Keratinocyte (primary cell): ENCODE measurements around the gene DAP3. TPM values are rescaled to one million over a fixed set of nuclear protein-coding genes. Genes with fewer than 3 reads are reported as not detected.
A peak's percentile ranks its signal among the peaks of the same experiment; 100 is the strongest.
"Not testable (repeated sequence)": the region's sequence is repeated elsewhere in the genome, so short reads cannot be mapped to it uniquely, and the experiment has no call there.

Source experiments
- DNase-seq: peaks from one replicate; pipeline ENCODE4 v3.0.0-alpha.2; 2011; ENCODE audit warnings: low read depth, missing footprints, low spot score
- FAIRE-seq: peaks from 2 replicates; lab custom pipeline; 2011; peaks lifted over from hg19 to GRCh38; lab: Jason Lieb, UNC
- H2AFZ ChIP-seq: 2 replicates; pipeline ENCODE4 v1.6.0; 2012; ENCODE audit warnings: low read length, control low read depth, inconsistent platforms; ENCODE audit not compliant: control insufficient read depth
- H3K27ac ChIP-seq: 2 replicates; pipeline ENCODE4 v1.5.1; 2011; ENCODE audit warnings: low read length; ENCODE audit not compliant: control insufficient read depth, insufficient read depth
- H3K27me3 ChIP-seq: 3 replicates; pipeline ENCODE4 v1.6.0; 2011; ENCODE audit warnings: low read length; ENCODE audit not compliant: control insufficient read depth, insufficient read depth; ENCODE audit errors: extremely low read depth
- H3K36me3 ChIP-seq, 2 experiments: 2 replicates in 1 of 2; 3 replicates in 1 of 2; pipeline ENCODE4 v1.5.1; 2011; ENCODE audit warnings: low read length in 2 of 2, mild to moderate bottlenecking in 1 of 2; ENCODE audit not compliant: control insufficient read depth in 2 of 2, insufficient read depth in 2 of 2; ENCODE audit errors: extremely low read depth in 1 of 2
- H3K4me1 ChIP-seq: 3 replicates; pipeline ENCODE4 v1.5.1; 2011; ENCODE audit warnings: low read length; ENCODE audit not compliant: control insufficient read depth, insufficient read depth; ENCODE audit errors: extremely low read depth
- H3K4me2 ChIP-seq: 3 replicates; pipeline ENCODE4 v1.6.0; 2011; ENCODE audit warnings: low read depth, low read length; ENCODE audit not compliant: control insufficient read depth, insufficient read depth; ENCODE audit errors: extremely low read depth
- H3K4me3 ChIP-seq, 3 experiments: fragments of 200-600 bp in 1 of 3; sonication (generic) in 1 of 3; 2 replicates in 2 of 3; 3 replicates in 1 of 3; pipeline ENCODE4 v1.5.1; 2011 to 2016; ENCODE audit warnings: low read length in 3 of 3, mild to moderate bottlenecking in 3 of 3, control low read depth in 2 of 3, inconsistent platforms in 1 of 3, low read depth in 1 of 3, mixed read lengths in 1 of 3, mixed run types in 1 of 3, moderate library complexity in 1 of 3; ENCODE audit not compliant: control insufficient read depth in 2 of 3, insufficient read depth in 2 of 3; ENCODE audit errors: extremely low read depth in 1 of 3
- H3K79me2 ChIP-seq: 2 replicates; pipeline ENCODE4 v1.6.0; 2012; ENCODE audit warnings: low read length; ENCODE audit not compliant: control insufficient read depth, insufficient read depth
- H3K9ac ChIP-seq: 3 replicates; pipeline ENCODE4 v1.6.0; 2011; ENCODE audit warnings: low read length; ENCODE audit not compliant: control insufficient read depth, insufficient read depth; ENCODE audit errors: extremely low read depth
- H3K9me1 ChIP-seq: 3 replicates; pipeline ENCODE4 v1.6.0; 2011; ENCODE audit warnings: low read length; ENCODE audit not compliant: control insufficient read depth, insufficient read depth; ENCODE audit errors: extremely low read depth
- H3K9me3 ChIP-seq: 2 replicates; pipeline ENCODE4 v1.5.1; 2012; ENCODE audit warnings: low read depth, low read length; ENCODE audit not compliant: control insufficient read depth
- H4K20me1 ChIP-seq: 3 replicates; pipeline ENCODE4 v1.6.0; 2011; ENCODE audit warnings: low read length; ENCODE audit not compliant: control insufficient read depth, insufficient read depth; ENCODE audit errors: extremely low read depth
- EZH2 ChIP-seq: IDR thresholded peaks from one replicate; pipeline ENCODE4 v1.6.1; 2012; ENCODE audit warnings: inconsistent platforms, mild to moderate bottlenecking, low read length, moderate library complexity
- dilution Hi-C: fragments of 300-500 bp; cut with MboI; formaldehyde crosslinking; loops from one replicate; pipeline ENCODE4 v1.7.0; 2020; ENCODE audit warnings: low sequenced_read_pairs; ENCODE audit not compliant: extremely low pct_ligation_motif_present
- polyA plus RNA-seq, 5 experiments: library from polyadenylated mRNA; depleted of rRNA in 3 of 5; stranded (reverse) in 3 of 5; stranded (forward) in 1 of 5; unstranded in 1 of 5; fragments of >200 nt; gene quantifications; 1 replicate in 1 of 5; 2 replicates in 3 of 5; 3 replicates in 1 of 5; pipeline versions ENCODE4 v1.2.1 to v1.2.3, GENCODE V29; 2011 to 2012; ENCODE audit warnings: missing spikeins in 2 of 5, low read depth in 1 of 5, low replicate concordance in 1 of 5
- TF ChIP-seq, protein P1 (sequence below), 3 experiments: IDR thresholded peaks in 1 of 3; conservative IDR thresholded peaks in 1 of 3; optimal IDR thresholded peaks in 1 of 3; 2 replicates in 2 of 3; 3 replicates in 1 of 3; pipeline versions ENCODE3 to v1.5.1; 2011; ENCODE audit warnings: low read length in 3 of 3, mild to moderate bottlenecking in 3 of 3, moderate library complexity in 2 of 3, control low read depth in 1 of 3, inconsistent platforms in 1 of 3; ENCODE audit not compliant: insufficient read depth in 2 of 3; ENCODE audit errors: extremely low read depth in 1 of 3

DAP3 gene
- polyA plus RNA-seq, 1 donor (not counting 4 experiments of a cell fraction or from before 2014, with no cell fraction given), result 203 TPM

DNA sequence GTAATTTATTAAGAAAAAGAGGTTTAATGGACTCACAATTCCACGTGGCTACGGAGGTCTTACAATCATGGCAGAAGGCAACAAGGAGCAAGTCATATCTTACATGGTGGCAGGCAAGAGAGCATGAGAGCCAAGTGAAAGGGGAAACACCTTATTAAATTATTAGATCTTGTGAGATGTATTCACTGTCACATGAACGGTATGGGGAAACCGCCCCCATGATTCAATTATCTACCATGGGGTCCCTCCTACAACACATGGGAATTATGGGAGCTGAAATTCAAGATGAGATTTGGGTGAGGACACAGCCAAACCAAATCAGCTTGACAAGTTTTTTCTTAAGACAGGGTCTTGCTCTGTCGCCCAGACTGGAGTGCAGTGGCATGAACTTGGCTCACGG, 14.3 kb downstream of the DAP3 start:
- TF ChIP-seq, protein P1, sequence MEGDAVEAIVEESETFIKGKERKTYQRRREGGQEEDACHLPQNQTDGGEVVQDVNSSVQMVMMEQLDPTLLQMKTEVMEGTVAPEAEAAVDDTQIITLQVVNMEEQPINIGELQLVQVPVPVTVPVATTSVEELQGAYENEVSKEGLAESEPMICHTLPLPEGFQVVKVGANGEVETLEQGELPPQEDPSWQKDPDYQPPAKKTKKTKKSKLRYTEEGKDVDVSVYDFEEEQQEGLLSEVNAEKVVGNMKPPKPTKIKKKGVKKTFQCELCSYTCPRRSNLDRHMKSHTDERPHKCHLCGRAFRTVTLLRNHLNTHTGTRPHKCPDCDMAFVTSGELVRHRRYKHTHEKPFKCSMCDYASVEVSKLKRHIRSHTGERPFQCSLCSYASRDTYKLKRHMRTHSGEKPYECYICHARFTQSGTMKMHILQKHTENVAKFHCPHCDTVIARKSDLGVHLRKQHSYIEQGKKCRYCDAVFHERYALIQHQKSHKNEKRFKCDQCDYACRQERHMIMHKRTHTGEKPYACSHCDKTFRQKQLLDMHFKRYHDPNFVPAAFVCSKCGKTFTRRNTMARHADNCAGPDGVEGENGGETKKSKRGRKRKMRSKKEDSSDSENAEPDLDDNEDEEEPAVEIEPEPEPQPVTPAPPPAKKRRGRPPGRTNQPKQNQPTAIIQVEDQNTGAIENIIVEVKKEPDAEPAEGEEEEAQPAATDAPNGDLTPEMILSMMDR (optimal IDR thresholded peaks at IDR 0.05 in 1 of 3, IDR thresholded peaks at IDR 0.05 in 1 of 3, conservative IDR thresholded peaks at IDR 0.05 in 1 of 3; ENCODE audit: extremely low read depth in 1 of 3, insufficient read depth in 2 of 3, low read length in 3 of 3), result no peak
- dilution Hi-C loops, result no loop called here
- peaks cover 7% of the 10 kb centered on the region for H4K20me1 ChIP-seq
- H3K4me1 ChIP-seq, result peaks cover 17% of the 10 kb centered on the region
- H3K27ac ChIP-seq, result no peak overlapping the region
- H3K4me2 ChIP-seq, result no peak overlapping the region
- FAIRE-seq (no peak), DNase-seq (no peak)
- no peak overlapping the region for H2AFZ ChIP-seq
- peaks cover 5% of the 10 kb centered on the region for H3K9me1 ChIP-seq
- no peak overlapping the region for H3K9ac ChIP-seq
- no peaks in the 10 kb centered on the region for H3K9me3 ChIP-seq
- no peak overlapping the region for H3K4me3 ChIP-seq
- peaks cover 74% of the 10 kb centered on the region for H3K79me2 ChIP-seq
- no peaks in the 10 kb centered on the region for H3K27me3 ChIP-seq
- H3K36me3 ChIP-seq, result no peaks in the 10 kb centered on the region

DNA sequence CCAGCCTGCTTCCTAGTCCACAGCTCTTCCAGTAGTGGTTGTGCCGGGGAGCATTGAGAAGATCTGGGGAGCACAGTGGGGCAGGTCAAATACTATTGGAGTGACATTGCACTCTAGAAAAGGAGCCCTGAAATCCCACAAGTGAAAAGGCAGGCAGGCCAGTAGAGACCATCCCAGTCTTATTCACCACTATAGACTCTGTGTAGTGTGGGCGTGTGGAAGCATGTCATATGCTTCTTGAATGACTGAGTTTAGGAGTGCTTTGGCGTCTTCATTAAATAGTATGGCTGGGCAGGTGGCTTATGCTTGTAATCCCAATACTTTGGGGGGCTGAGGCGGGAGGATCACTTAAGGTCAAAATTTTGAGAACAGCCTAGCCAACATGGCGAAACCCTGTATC, 15.5 kb downstream of the DAP3 start:
- H3K9me3 ChIP-seq, H3K27ac ChIP-seq, H2AFZ ChIP-seq, H3K36me3 ChIP-seq, dilution Hi-C loops, DNase-seq, H3K27me3 ChIP-seq, H3K4me2 ChIP-seq, H4K20me1 ChIP-seq, H3K9ac ChIP-seq, H3K4me3 ChIP-seq, H3K9me1 ChIP-seq: not testable (repeated sequence)
- Histone ChIP-seq H3K79me2 (peaks cover 74% of the 10 kb centered on the region), H3K4me1 (peaks cover 17% of the 10 kb centered on the region)
- FAIRE-seq, result peak; percentile 78

DNA sequence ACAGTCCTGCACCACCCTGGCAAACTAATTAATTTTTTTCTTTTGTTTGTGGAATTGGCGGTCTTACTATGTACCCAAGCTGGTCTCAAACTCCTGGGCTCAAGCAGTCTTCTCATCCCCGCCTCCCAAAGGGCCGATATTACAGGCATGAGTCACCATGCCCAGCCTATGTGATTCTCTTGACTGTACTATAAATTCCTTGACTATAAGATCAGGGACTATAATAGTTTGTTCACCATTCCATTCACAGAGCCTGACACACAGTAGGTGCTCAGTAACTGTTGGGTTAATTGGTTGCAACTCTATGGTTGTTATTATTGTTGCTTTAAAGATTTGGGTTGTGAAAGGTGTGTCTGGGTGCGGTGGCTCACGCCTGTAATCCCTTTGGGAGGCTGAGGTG, 17.2 kb downstream of the DAP3 start:
- Histone ChIP-seq H3K4me2 (no peak overlapping the region), H3K4me1 (peaks cover 17% of the 10 kb centered on the region), H3K27me3 (no peaks in the 10 kb centered on the region), H3K36me3 (no peaks in the 10 kb centered on the region), H2AFZ (no peak overlapping the region), H4K20me1 (peaks cover 7% of the 10 kb centered on the region), H3K9ac (no peak overlapping the region), H3K4me3 (no peak overlapping the region), H3K9me1 (peaks cover 5% of the 10 kb centered on the region), H3K9me3 (no peaks in the 10 kb centered on the region), H3K27ac (peak overlapping the region; percentile 49), H3K79me2 (peaks cover 69% of the 10 kb centered on the region)
- dilution Hi-C loops, result no loop called here
- DNase-seq (no peak), FAIRE-seq (no peak)
- TF ChIP-seq EZH2, result no peak
- TF ChIP-seq, protein P1 (optimal IDR thresholded peaks at IDR 0.05 in 1 of 3, IDR thresholded peaks at IDR 0.05 in 1 of 3, conservative IDR thresholded peaks at IDR 0.05 in 1 of 3; ENCODE audit: extremely low read depth in 1 of 3, insufficient read depth in 2 of 3, low read length in 3 of 3), result no peak
